GM21367 (cell line): ENCODE results near the gene ME1.
A peak's percentile ranks its signal among the peaks of the same experiment; 100 is the strongest.
"Not testable (repeated sequence)": the region's sequence is repeated elsewhere in the genome, so short reads cannot be mapped to it uniquely, and the experiment has no call there.

Experiments used
- ATAC-seq: cut with Tn5 transposase; IDR thresholded peaks from one replicate; pipeline ENCODE4 v1.9.1; 2021; ENCODE audit not compliant: unreplicated experiment

ME1 gene

GRCh38 chr6:83430611-83431544 is at the start of gene ME1:
TSS of gene ME1 (minus strand) at chr6:83431051. CDS start at chr6:83430954, 97 bp downstream.
- ATAC-seq = peak; percentile 76

GRCh38 chr6:83480470-83480869 is 49.6 kb upstream of the ME1 start:
- no peak for ATAC-seq

GRCh38 chr6:83479389-83479788 is 48.5 kb upstream of the ME1 start:
- ATAC-seq = no peak

- ATAC-seq = no peak
Observed at GRCh38 chr6:83476971-83477370, 46.1 kb upstream of the ME1 start.

- ATAC-seq = no peak
Observed at GRCh38 chr6:83474309-83474708, 43.5 kb upstream of the ME1 start.

GRCh38 chr6:83472767-83473166 is 41.9 kb upstream of the ME1 start:
- ATAC-seq = no peak

- ATAC-seq = no peak
Observed at GRCh38 chr6:83470587-83470986, 39.7 kb upstream of the ME1 start.

GRCh38 chr6:83470001-83470400 is 39.1 kb upstream of the ME1 start:
- no peak for ATAC-seq

GRCh38 chr6:83467620-83468036 is 36.8 kb upstream of the ME1 start:
- ATAC-seq = no peak

- ATAC-seq = no peak
Observed at GRCh38 chr6:83466328-83466727, 35.5 kb upstream of the ME1 start.

- no peak for ATAC-seq
Observed at GRCh38 chr6:83464381-83465140, 33.7 kb upstream of the ME1 start.

- no peak for ATAC-seq
Observed at GRCh38 chr6:83463886-83464285, 33.0 kb upstream of the ME1 start.

GRCh38 chr6:83462524-83462923 is 31.7 kb upstream of the ME1 start:
- no peak for ATAC-seq

- ATAC-seq = no peak
Observed at GRCh38 chr6:83461438-83461837, 30.6 kb upstream of the ME1 start.

- no peak for ATAC-seq
Observed at GRCh38 chr6:83459663-83460062, 28.8 kb upstream of the ME1 start.

GRCh38 chr6:83450015-83450414 is 19.2 kb upstream of the ME1 start:
- not testable (repeated sequence) for ATAC-seq

- not testable (repeated sequence) for ATAC-seq
Observed at GRCh38 chr6:83444086-83444699, 13.3 kb upstream of the ME1 start.

GRCh38 chr6:83443516-83443915 is 12.7 kb upstream of the ME1 start:
- ATAC-seq = no peak

GRCh38 chr6:83442752-83443151 is 11.9 kb upstream of the ME1 start:
- ATAC-seq = no peak

- no peak for ATAC-seq
Observed at GRCh38 chr6:83439201-83439600, 8.3 kb upstream of the ME1 start.

- ATAC-seq = no peak
Observed at GRCh38 chr6:83436674-83437073, 5.8 kb upstream of the ME1 start.

- ATAC-seq = no peak
Observed at GRCh38 chr6:83433177-83433576, 2.3 kb upstream of the ME1 start.
